Chondrocyte (in vitro differentiated cells): ENCODE data around the gene PDE12. TPM values are rescaled to one million over a fixed set of nuclear protein-coding genes. Genes with fewer than 3 reads are reported as not detected.

Experiments used
- DNase-seq: peaks from one replicate; pipeline ENCODE4 v3.0.0; 2021; ENCODE audit warnings: mixed read lengths, low spot score
- H3K27ac Mint-ChIP-seq: one replicate; pipeline ENCODE4 v1.8.0; 2021; ENCODE audit warnings: mild to moderate bottlenecking, moderate library complexity, mixed read lengths; ENCODE audit not compliant: unreplicated experiment
- H3K27me3 Mint-ChIP-seq: 2 replicates; pipeline ENCODE4 v1.8.0; 2021; ENCODE audit warnings: low read depth, mixed read lengths
- H3K36me3 Mint-ChIP-seq: 2 replicates; pipeline ENCODE4 v1.8.0; 2021; ENCODE audit warnings: low read depth, mixed read lengths
- H3K4me1 Mint-ChIP-seq: 2 replicates; pipeline ENCODE4 v1.8.0; 2021; ENCODE audit warnings: low read depth, mild to moderate bottlenecking, mixed read lengths
- H3K4me3 Mint-ChIP-seq: one replicate; pipeline ENCODE4 v1.8.0; 2021; ENCODE audit warnings: mild to moderate bottlenecking, moderate library complexity, mixed read lengths; ENCODE audit not compliant: unreplicated experiment
- H3K9me3 Mint-ChIP-seq: 2 replicates; pipeline ENCODE4 v1.8.0; 2021; ENCODE audit warnings: low read depth, mixed read lengths
- CTCF ChIP-seq: fragments of 200-600 bp; sonication (generic); IDR thresholded peaks from 2 replicates; pipeline ENCODE4 v1.5.0; 2021; ENCODE audit warnings: antibody characterized with exemption, mild to moderate bottlenecking, moderate library complexity
- total RNA-seq: library from RNA; stranded (reverse); gene quantifications from 3 replicates; pipeline ENCODE4 v1.2.1, GENCODE V29; 2021

Gene PDE12
- total RNA-seq, 1 donor from 2014 or later, result 16.6 TPM

DNA sequence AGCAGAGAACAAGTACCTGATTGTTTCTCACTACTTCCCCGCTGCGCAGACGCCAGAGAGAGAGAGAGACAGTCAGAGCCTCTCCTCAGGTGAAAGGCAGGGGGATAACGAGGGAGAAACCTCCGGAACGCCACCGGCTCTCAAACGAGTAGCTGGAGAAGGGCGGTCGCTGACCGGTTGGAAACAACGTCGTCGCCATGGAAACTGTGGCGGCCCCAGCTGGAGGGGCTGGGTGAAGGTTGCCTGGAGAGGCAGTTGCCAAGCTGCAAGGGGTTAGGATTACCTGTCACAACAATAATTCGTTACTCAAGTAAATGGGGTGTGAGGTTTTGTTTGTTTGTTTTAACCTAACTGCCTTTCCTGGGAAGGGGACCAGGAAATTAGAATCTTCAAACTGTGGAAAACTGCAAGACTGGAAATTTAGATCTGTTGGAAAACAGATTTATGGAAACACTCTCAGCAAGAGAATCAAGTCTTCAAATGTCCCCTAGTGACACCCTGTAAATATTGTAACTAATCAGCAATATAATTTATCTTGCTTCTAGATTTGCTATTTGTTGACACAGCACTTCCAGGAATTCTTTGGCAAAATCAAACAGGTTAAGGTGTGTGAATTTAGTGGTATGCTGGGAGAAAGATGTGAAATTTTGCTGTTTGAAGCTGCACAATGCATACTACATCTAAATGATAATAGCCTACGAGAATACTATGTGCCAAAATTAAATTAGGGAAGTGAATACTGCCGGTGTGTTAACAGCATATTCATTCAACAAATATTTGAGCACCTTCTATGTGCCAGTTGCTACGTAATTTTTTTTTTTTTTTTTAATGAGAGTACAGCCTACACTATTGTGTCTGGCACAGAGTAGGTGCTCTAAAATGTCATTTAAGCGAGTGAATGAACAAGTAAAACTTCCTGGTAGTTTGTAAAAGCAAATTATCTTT is 11.6 kb upstream of the PDE12 start, which contains the start of gene DNAH12:
TSS of gene DNAH12 (minus strand) at position 164 of the 945 bp plus-strand sequence. CDS start 1,474 bp downstream, outside the sequence.
- TF ChIP-seq CTCF, result no peak
- Mint-ChIP-seq H3K9me3 (no peaks in the 10 kb centered on the region), H3K4me3 (peak within 1 kb of the TSS; percentile 68), H3K4me1 (peaks cover 12% of the 10 kb centered on the region), H3K27ac (no peak within 1 kb of the TSS), H3K36me3 (no peaks in the 10 kb centered on the region), H3K27me3 (peaks cover 3% of the 10 kb centered on the region)
- DNase-seq, result no peak

DNA sequence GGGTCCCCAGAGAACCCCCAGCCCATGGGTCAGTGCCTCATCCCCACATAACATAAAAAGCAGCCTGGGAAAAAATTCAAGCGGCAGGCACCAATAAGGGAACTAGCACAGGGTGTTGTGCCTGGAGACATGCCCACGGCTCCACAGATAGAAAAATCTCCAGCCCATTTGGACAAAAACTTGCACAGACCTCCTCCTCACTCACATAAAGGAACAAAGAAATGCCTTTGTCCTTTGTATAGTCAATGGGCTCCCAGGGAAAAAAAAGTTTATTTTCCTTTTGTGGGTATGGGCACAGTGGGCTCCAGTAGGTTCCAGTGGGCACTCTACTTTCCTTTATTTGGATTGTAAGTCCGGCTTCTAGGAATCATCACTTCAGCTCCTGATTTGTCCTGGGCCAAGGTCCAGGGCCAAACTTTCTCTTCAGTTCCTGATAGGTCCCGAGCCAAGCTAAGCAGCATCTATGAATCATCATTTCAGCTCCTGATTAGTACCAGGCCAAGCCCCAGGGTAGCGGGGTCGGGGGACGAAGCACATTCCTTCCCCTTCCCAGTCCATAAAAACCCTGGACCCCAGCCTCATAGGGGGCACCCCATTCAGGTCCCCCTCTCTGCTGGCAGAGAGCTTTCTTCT is 10.3 kb upstream of the PDE12 start:
- no peaks in the 10 kb centered on the region for H3K9me3 Mint-ChIP-seq
- no peak for TF ChIP-seq CTCF
- H3K4me3 Mint-ChIP-seq, result no peak overlapping the region
- H3K36me3 Mint-ChIP-seq, result no peaks in the 10 kb centered on the region
- peaks cover 3% of the 10 kb centered on the region for H3K27me3 Mint-ChIP-seq
- DNase-seq, result no peak
- no peak overlapping the region for H3K27ac Mint-ChIP-seq
- H3K4me1 Mint-ChIP-seq, result peaks cover 12% of the 10 kb centered on the region

GRCh38 chr3:57546616-57547015 is 9.5 kb upstream of the PDE12 start:
- H3K36me3 Mint-ChIP-seq, result no peaks in the 10 kb centered on the region
- H3K27ac Mint-ChIP-seq, result no peak overlapping the region
- H3K4me3 Mint-ChIP-seq, result no peak overlapping the region
- TF ChIP-seq CTCF, result no peak
- no peak for DNase-seq
- H3K27me3 Mint-ChIP-seq, result peaks cover 3% of the 10 kb centered on the region
- peaks cover 12% of the 10 kb centered on the region for H3K4me1 Mint-ChIP-seq
- no peaks in the 10 kb centered on the region for H3K9me3 Mint-ChIP-seq

DNA sequence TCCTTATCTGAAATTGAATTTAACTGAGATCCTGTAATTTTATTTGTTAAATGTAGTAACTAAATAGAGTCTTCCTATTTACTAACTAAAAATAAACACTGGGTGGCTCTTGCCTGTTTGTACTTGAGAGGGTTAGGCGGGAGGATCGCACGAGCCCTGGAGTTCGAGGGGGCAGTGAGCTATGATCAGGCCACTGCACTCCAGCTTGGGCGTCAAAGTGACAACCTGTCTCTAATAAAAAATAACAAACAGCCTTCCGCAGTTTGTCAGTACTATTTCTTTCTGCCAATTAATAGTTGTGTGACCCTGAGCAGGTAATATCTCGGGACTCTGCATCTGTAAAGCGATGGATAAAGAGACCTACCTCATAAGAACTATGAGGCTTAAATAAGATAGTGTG is 768 bp upstream of the PDE12 start:
- no peaks in the 10 kb centered on the region for H3K9me3 Mint-ChIP-seq
- peak overlapping the region; percentile 95 for H3K4me3 Mint-ChIP-seq
- DNase-seq, result no peak
- peaks cover 1% of the 10 kb centered on the region for H3K36me3 Mint-ChIP-seq
- H3K27me3 Mint-ChIP-seq, result no peaks in the 10 kb centered on the region
- peak overlapping the region; percentile 100 for H3K27ac Mint-ChIP-seq
- TF ChIP-seq CTCF, result no peak
- peaks cover 38% of the 10 kb centered on the region for H3K4me1 Mint-ChIP-seq

- Mint-ChIP-seq H3K27ac (peak overlapping the region; percentile 100), H3K36me3 (peaks cover 1% of the 10 kb centered on the region), H3K4me1 (peaks cover 45% of the 10 kb centered on the region), H3K27me3 (no peaks in the 10 kb centered on the region), H3K9me3 (no peaks in the 10 kb centered on the region), H3K4me3 (peak overlapping the region; percentile 95)
- DNase-seq, result no peak
- TF ChIP-seq CTCF, result no peak
Observed at GRCh38 chr3:57556459-57557084, 498 bp downstream of the PDE12 start.
